Measurements from ENCODE around the gene ZNF605.
A peak's percentile ranks its signal among the peaks of the same experiment; 100 is the strongest.
"Not testable (repeated sequence)": the region's sequence is repeated elsewhere in the genome, so short reads cannot be mapped to it uniquely, and the experiment has no call there.

GRCh38 chr12:132963947-132964346 is 7.8 kb upstream of the ZNF605 start:
- TF ChIP-seq CTCF (IDR thresholded peaks at IDR 0.05) = peak in 5 of 6 experiments; percentile 17 to 45 (median 31)
- not testable (repeated sequence) for TF ChIP-seq POLR2A (IDR thresholded peaks at IDR 0.05)
